Measurements from ENCODE around the gene MARCHF5.
"Not testable (repeated sequence)": the region's sequence is repeated elsewhere in the genome, so short reads cannot be mapped to it uniquely, and the experiment has no call there.

MARCHF5 gene

DNA sequence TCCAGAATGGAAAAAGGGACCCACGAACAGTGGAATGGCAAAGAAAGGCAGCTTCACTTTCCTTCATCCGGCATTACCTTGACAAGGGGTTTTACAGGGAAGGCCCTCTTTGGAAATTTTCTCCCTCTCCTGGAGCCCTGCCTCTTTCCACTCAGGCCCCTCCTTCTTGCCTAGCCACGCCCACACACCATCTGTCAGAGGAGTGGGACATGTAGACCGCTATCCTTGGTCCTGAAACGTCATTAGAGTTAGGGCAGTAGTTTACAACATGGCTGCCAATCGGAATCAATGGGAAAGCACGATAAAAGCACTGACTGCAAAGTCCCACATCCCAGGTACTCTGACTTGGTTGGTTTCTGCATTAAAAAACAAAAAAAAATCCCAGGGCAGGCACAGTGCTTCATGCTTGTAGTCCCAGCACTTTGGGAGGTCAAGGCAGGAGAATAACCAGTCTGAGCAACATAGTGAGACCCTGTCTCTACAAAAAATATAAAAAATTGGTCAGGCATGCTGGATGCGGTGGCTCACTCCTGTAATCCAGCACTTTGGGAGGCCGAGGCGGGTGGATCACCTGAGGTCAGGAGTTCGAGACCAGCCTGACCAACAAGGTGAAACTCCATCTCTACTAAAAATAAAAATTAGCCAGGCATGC is 96.4 kb downstream of the MARCHF5 start:
- no peak for FAIRE-seq
- DNase-seq (ENCODE audit: low spot score) = peak; percentile 24

DNA sequence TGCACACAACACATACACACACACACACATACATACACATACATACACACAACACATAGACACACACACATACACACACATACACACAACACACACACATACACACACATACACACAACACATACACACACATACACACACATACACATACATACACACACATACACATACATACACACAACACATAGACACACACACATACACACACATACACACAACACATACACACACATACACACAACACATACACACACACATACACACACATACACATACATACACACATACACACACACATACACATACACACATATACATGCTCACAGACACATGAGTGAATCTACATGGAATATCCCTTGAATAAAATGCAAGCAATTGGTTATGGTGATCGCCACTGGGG is 102.2 kb downstream of the MARCHF5 start:
- DNase-seq (ENCODE audit: low spot score); FAIRE-seq: not testable (repeated sequence)

DNA sequence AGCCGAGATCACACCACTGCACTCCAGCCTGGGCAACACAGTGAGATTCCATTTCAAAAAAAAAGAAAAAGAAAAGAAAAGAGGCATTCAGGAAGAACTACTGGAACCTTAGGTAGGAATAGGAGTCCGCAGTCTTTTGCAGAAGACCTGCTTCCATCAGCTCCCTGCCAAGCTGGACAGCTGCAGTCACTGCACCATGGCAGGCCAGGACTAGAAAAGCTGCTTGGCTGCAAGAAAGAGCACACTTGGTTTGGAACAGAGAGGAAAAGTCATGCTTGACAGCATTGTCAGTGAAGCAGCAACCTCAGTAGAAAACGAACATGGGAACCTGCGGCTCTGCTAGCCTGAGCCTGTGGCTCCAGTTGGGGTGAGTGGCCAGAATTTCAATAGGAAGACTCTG is 104.3 kb downstream of the MARCHF5 start:
- DNase-seq (ENCODE audit: low spot score) (no peak), FAIRE-seq (no peak)

DNA sequence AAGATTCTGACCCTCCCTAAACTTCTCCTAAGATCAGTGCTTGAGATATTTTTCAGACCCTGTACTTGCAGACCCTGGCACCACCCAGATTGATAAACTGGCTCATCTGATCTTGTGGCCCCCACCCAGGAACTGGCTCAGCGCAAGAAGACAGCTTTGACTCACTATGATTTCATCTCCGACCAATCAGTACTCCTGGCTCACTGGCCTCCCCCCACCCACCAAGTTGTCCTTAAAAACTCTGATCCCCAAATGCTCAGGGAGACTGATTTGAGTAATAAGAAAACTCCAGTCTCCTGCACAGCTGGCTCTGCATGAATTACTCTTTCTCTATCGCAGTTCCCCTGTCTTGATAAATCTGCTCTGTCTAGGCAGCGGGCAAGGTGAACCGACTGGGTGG is 111.3 kb downstream of the MARCHF5 start:
- not testable (repeated sequence) for FAIRE-seq; DNase-seq (ENCODE audit: low spot score)
